Activated naive CD4-positive, alpha-beta T cell treated with anti-CD3 and anti-CD28 coated beads, Interleukin-2, amount 50 U/mL, for 16 hours (primary cell): ENCODE data around the gene FSTL4.
A peak's percentile ranks its signal among the peaks of the same experiment; 100 is the strongest.

ENCODE experiments used
- DNase-seq: peaks from one replicate; pipeline ENCODE4 v3.0.0-alpha.2; 2020

Gene FSTL4

DNA sequence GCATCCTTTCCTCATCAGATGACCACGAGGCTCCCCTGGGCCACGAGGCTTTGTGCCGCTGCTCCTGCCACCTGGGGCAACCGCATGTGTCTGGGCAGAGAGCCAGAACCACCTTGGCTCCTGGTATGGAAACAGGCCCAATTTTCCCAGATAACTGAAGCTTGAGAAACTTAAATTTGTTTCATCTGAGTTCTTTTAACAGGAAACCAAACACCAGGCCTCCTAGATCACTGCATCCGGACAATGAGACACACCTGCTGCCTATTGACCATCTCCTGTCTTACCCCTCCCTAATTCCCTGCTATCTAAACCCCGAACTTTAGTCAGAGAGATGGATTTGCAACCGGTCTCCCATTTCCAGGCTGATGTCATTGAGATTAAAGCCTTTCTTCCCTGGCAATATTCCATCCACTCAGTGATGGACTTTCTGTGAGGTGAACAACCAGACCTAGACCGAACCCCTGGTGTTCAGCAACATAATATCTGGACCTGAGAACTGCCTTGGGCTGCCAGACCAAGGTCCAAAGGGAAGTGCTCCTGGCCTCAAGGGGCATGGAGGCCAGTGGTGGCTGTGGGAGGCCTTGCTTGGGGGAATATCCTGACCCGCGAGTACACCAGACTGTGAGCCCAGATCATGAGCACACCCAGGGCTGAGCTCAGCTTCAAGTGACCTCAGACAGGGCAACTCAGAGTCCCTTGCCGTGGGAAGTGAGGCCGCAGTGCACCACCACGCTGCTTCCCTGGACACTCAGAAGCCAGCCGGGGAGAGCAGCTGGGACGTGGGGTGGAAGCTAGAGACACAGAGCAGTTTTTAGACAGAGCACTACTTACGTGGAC lies 360.8 kb downstream of the FSTL4 start:
- DNase-seq = no peak

DNA sequence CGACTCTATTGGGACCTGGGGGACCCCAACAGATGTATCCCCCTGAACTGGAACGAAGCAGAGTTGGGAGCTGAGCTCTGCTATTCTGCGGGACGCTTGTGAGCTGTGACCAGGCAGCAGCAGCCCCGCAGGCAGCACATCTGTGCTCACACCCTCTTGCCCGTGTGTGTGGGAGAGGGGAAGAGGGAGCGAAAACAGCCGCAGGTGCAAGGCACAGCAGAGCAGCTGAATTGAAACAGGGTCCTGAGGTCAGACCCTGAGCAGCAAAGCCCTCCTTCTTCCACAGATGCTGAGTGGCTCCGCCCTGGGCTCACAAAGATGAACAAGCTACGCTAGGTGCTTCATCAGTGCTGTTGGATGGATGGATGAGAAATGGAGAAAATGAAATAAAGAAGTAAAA lies 361.8 kb downstream of the FSTL4 start:
- no peak for DNase-seq

DNA sequence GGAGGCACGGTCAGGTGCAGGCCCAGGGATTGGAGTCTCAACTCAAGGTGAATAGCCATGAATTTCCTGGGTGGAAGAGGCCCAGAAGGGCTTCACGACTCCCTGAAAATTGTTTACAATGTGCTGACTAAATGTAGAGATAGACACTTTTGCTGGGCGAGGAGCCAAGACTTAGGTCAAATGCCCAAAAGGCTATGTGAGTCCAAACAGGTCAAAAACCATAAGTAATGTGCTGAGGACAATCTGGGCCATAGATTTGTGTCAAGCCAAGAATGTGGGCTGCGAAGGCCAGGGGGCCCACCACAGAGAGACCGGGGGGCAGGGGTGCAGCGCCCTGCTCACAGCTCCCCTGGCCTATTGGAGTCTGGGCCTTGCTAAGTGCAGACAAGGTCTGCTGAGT lies 362.7 kb downstream of the FSTL4 start:
- DNase-seq = no peak

DNA sequence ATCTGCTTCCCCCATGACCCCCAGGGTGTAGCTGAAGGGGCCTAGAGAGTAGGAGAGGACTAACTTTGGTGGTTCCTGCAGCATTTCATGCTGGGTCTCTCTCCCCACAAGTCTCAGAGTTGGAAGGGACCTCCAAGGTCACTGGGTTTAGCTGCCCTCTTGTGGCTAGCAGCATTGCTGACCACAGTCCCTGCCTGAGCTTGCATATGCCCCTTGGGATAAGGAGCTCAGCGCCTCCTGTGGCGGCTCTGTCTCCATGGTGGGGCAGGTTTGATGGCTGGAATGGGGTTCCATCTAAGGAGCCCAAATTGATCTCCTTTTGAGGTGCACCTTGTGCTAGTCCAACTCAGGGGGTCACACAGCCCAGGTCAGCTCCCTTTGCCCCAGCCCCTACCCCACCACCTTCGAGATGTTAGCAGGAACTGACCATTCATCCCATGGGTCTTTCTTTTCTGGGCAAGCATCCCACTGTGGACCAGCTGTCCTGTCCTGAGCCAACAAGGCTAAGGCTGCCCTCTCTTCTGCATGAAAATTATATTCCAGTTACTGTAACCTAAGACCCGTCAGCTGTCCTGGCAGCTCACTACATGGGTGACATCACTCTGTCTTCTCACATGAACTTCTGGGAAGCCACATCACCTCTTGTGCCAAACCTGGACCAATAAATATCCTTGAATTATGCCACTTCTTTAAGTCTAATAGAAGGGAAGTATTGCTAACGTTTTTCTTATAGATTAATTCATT lies 364.3 kb downstream of the FSTL4 start:
- DNase-seq = no peak

DNA sequence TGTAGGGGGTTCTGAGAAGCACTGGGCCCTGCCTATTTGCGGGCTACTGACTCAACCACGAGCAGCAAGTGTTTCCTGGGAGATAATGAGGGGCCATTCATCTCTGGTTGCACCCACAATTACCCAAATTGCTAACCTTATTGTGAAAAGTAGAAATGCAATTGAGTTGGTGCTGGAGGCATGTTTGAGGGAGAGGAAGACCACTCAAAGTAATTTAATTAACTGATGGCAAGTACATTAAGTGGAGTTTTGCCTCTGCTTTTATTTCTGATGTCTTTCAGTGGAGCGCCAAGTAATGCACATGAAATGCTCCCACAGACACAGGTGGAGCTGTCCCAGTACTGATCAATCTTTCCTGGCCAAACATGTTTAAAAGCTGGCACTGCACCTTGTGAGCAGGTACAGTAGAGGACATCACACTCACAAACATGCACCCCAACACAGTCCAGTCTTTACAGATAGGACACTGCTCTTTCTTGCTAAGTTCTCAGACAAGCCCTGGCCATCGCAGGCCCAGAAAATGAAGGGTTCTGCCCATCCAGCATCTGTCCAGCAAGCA lies 365.1 kb downstream of the FSTL4 start:
- no peak for DNase-seq

DNA sequence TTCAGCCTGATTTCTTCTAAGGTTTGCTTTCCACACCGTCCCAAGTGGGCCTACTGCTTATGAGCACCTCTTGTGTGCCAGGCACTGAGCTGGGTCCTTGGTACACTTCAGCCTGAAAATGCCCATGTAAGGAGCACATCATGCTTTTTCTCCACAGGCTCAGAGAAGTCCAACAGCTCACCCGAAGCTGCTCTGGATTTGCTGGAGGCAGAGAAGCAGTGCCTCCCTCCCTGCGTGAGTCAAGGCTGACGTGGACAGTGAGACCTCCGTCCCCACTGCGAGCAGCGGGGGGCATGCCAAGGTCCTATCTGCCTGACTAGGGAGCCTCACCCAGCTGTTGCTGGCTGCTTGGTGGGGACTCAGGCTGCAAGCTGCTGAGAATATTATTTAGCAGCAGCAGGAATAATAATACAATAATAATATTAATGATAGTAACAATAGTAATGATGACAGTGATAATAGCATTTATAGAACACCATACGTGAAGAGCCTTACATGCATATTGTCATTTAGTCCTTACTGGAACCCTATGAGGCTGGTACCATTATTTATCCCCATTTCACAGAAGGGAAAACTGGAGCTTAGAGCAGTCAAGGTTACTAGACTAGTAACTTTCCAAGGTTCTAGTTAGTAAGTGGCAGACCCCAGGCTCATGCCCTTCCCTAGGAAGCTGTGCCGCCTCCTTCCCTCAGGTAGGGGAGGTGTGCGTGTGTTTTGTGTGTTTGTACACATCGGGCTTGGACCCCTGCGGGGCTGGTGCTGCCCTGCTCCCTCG lies 365.8 kb downstream of the FSTL4 start:
- no peak for DNase-seq

DNA sequence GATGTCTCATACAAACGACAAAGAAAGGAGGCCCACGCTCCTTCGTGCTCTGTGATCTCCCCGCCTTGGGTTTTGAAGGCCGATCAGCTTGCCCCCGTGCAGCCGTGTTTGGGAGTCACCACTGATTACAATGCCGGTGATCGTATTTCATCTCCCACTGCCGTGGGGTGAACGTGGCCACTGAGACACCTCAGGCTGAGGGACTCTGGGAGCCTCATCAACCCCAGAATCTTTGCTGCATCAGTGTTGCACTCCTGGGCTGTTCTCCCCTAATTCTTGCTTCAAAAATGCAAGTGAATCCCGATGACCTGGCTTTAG lies 366.3 kb downstream of the FSTL4 start:
- no peak for DNase-seq

DNA sequence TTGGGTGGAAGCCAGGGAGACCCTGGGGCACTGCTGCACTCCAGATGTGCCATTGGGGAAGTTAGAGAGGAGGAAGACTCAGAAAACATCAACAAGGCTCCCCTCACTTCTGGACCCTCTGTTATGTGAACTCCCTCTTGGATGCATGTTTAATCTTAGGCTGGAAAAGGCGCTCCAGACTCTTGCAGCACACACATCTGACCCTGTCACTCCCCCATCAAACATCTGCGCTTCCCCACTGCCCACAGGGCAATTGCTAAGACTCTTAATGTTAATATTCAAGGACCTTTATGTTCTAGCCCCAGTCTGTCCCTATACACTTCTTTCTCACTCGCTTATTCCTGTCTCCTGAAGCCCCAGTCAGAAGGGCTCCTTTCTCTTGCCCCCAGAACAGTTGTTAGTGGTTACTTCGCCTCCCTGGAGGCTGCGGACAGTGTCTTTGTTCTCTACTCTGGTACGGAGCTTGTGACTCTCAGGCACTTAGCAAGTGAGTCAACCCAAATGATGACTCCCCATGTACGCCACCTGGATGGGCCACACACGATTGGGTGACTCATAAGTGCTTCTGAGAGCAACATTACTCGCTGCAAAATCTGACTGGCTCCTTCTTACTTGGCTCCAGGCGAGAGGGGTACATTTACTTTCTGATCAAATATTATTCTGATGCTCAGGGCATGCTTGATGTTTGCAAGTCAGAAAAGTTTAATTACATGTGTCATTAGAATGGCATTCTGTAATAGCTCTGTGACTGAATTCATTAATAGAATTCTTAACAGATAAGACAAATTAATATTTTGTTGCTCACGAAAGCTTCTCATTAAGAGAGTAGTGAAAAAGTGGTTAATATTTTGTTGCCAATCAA lies 366.9 kb downstream of the FSTL4 start:
- peak; percentile 26 for DNase-seq

DNA sequence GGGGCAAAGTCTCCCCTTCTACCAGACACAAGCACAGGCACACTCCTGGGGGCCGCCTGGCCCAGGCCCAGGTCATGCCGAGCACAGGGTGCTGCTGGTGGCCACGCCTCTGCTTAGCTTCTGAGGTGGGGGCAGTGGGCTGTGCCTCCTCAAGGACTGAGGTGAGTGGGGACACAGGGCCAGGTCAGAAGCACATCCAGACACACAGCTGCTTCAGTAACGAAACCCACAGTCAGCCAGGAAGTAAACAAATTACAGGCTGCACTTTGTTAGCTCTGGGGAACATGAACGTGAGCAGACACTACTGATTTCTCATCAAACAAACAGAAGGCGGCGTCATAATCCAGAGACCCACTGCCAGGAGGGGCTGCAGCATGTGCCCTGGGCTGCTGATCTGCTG lies 368.1 kb downstream of the FSTL4 start:
- no peak for DNase-seq

DNA sequence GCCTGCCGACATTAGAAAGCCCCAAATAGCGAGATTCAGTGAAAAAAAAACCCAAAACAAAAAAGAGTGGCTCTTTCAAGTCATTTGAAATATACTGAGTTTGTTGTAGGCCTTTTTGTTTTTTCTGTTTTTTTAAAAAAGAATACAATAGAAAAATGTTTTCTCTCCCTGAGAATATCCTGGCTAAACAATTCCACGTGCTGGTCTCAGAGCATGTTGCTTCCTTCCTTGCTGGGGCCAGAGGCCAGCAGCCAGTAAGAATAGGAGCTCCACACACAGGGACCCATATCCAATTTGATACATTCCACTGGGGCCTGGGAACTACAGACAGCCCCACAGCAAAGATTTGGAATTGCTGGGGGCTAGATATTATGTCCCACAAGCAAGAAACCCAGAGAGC lies 369.1 kb downstream of the FSTL4 start:
- DNase-seq = no peak

DNA sequence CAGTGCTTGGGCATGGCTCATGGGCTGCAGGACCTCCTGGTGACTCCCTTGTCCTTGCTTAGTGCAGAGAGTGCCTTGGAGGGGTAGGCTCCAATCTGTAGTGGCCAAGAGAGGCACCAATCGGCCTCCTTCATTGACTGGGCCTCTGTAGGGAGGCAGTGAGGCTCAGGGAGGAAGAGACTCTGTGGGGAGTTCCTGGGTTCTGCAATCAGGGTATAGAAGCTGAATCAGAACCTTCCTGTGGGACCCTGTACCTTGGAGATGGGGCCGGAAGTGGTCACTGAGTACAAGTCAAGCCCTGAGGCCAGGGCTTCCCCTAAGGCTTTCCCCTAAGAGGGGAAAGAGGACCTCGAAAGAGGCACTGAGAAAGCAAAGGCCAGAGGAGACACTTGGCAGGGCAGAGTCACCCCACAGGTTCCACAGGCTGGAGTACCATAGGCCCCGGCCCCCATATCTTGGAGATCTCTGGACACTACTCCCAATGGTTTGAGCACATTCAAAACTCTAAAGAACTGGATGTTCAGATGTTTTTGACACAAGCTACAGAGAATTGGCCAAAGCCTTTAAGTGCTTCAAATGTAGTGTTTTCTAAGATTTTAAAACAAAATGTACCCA lies 370.0 kb downstream of the FSTL4 start:
- DNase-seq = no peak

DNA sequence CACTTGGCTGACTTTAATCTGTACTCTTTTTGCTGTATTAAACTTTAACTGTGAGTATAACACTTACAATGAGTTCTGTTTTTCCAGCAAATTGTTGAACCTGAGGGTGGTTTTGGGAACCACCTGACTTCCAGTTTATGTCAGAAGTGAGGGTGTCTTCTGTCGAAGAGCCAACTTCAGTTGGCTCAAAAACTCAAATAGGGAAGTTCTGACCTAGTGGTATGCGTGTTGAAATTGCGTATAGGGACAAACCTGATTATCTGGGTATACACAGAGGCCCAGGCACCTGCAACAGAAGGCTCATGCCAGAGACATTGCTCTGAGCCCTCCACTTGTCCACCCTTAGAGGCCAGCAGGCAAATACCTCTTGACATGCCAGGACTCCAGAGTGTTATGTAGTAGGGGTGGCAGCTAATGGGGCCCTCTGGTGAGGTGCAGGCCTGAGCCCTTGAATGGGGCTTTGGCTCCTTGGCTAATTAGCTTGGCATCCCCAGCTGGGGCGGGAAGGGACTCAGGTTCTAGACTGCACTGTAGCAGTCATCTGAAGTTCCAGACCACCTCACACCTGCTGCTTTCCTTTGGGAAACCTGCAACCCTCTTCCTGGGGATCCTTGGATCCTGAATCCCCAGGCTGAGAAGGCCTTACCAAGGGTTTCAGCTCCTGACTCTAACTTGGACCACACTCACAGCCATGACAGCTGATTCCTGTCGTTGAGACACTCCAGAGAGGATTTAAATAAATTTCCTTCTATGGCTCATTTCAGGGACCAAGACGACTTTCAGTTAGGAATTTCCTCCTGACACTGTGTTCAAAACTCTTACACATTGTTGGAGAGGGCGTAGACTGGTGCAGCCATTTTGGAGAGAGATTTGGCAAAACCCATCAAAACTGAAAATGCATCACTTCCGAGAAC lies 370.9 kb downstream of the FSTL4 start:
- DNase-seq = no peak

DNA sequence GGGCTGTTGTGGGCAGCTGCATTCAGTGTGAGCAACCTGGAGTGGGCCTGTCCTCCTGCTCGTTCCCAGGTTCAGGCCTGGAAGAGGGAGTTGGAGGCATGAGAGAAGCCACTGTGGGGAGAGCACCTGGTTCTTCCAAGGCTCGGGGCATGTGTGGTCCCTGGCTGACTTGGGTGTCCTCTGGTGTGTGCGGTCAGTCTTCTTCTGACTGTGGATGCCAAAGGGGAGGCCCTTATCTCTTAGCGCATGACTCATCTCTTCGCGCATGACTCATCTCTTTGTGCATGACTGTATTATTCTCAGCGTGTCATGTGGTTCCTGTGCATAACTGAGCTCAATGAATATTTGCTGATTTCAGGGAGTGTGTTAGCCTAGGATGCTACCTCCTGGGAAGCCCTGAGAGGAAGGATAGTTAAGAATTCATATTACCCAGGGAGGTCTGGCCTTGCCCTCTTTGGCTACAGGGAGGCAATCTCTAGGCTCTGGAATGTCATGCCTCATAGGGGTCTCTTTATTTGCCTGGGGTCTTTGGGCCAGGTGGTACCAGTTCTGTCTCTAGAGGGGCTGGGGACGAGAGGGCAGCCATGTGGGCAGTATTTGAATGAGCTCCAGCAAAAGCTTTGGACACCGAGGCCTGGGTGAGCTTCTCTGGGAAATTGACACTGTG lies 371.8 kb downstream of the FSTL4 start:
- no peak for DNase-seq

DNA sequence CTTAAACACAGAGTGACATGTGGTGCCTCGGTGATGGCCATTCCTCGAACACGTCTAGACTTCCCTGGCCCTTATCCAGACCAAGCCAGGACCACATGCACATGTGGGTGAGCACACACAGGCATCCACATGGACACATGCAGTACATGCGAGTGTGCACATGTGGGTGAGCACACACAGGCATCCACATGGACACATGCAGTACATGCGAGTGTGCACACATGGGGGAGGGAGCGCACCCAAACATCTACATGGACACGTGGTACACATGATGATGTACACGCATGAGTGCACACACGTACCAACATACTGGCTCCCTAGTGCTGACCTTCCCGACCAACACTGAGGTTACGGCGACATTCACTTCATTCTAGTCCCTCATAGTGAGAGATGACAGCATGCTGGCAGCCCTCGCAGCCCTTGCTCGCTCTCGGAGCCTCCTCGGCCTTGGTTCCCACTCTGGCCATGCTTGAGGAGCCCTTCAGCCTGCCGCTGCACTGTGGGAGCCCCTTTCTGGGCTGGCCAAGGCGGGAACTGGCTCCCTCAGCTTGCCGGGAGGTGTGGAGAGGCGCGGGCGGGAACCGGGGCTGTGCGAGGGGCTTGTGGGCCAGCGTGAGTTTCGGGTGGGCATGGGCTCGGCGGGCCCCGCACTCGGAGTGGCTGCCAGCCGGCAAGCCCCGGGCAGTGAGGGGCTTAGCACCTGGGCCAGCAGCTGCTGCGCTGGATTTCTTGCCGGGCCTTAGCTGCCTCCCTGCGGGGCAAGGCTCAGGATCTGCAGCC lies 373.7 kb downstream of the FSTL4 start:
- no peak for DNase-seq

DNA sequence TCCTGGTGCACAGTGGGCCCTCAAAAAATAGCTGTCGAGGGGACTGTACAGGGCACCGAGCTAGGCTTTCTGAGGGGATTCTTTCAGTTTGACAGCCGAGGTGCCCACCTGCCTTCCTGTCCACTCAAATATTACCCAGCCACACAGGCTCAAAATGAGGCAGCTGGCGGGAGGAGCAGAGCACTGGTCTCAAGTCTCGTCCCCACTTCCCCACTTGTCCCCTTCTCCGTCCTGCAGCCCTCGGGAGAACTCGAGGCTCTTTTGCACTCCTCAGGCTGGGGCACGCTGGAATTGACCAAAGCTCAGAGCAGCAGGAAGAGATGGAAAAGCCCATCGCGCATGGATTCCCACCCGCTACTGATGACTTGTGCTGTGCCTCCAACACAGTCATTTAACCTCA lies 375.4 kb downstream of the FSTL4 start:
- no peak for DNase-seq

DNA sequence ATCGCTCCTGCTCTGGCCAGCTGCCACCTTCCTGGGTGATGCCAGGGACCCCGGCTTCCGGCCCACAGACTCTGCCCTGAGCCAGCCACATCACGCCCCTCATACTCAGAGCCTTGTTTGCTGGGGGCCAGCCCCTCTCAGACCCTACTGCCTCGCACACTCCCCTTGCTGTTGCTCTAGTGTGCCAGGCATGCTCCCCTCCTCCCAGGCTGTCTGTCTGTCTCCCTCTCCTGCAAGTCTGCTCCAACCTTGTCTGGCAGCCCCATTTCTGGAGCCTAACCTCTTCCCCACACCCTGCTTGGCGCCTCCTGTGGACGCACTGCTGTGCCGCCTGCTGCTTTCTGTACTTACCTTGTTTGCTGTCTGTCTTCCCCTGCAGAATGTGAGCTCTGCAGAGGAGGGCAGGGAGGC lies 375.8 kb downstream of the FSTL4 start:
- no peak for DNase-seq

DNA sequence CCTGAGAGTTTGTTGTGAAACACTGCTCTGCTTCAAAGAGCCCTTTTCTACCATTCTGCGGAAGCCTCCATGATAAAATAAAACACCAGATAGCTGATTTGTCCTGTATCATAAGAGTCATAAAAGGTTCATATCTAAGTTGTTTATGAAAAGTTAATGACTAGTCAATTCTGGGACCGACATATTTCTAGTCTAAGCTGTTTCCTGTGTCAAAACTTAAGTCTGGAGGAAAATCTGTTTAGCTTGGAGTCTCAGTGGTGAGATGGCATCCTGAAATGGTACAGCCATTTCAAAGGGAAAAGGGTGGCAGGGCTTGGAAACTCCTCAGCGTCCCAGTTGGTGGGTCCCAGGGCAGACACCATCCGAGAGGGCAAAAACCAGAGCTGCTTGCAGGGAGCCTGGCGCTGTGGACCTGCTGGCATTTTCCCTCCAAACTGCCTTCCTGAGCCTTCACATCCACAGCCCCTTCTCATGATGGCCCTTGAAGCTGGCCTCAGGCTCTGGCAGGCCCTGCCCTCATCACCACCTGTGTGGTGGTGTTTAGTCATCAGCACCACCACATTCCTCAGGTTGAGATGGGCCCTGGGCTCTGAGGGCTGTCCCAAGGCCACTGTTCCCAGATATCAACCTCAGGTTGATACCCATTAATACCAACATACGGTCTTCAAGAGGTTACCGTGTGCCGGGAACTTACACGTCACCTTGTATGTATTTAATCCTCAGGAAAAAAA lies 376.5 kb downstream of the FSTL4 start:
- no peak for DNase-seq

DNA sequence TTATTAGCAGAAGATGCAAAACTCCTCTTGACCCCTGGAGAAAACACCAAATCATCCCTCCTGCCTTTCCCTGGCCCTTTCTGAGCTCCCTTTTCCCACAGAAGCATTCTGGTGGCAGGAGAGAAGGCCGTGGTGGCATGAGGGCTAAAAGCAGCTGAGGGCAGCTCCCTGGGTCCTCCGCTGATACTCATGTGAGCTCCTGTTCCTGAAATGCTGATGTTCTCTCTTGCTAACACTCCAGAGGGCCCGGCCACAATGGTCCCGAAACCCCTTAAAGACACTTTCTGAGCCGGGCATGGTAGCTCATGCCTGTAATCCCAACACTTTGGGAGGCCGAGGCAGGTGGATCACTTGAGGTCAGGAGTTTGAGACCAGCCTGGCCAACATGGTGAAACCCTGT lies 377.4 kb downstream of the FSTL4 start:
- DNase-seq = no peak

DNA sequence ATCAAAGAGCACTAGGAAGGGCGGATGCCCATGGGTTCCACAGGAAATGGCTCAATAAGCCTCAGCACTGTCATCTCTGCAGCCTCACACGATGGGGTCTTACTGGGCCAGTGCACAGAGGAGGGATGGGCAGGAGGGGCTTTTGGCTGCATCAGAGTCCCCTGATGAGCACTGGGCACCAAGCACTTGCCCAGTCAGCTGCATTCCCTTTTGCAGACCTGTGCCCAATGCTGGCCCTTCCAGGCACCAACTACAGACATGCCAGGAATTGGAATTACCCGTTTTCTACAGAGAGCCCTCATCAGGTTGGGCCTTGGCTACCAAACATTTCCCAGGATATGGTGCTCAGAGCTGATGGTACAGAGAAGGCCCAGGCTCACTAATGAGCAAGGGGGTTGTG lies 378.1 kb downstream of the FSTL4 start:
- no peak for DNase-seq
